Activated CD4-positive, CD25-positive, alpha-beta regulatory T cell treated with anti-CD3 and anti-CD28 coated beads, Interleukin-2, amount 50 U/mL, for 72 hours (primary cell): Measurements from ENCODE around the gene PTPRN2.
"Not testable (repeated sequence)": the region's sequence is repeated elsewhere in the genome, so short reads cannot be mapped to it uniquely, and the experiment has no call there.

Experiments
- DNase-seq: peaks from one replicate; pipeline ENCODE4 v3.0.0; 2021

PTPRN2 gene

DNA sequence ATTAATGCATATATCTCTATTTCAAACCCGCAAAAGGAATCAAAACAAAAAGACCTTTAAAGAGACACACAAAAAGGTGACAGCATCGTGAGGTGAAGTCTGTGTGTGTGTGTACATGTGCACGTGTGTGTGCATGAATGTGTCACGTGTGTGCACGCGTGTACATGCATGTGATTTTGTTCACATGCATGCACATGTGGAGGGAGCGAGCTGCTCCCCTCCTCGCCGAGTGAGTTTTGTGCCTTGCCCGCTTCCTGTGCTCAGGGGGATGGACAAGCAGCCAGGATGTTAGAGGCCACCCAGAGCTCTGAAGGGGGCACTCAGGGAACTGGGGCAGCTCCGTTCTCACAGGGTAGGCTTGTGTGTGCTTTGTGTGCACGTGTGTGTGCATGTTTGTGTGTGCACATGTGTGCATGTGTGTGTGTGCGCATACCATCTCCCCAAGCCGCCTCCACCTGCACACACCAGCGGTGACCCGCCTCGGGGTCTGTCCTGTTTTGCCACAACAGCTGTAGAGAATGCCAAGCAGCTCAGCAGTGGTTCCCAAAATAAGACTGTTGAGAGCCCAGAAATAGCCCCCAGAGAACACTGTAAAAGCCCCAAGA, 191.2 kb downstream of the PTPRN2 start:
- DNase-seq: no peak

DNA sequence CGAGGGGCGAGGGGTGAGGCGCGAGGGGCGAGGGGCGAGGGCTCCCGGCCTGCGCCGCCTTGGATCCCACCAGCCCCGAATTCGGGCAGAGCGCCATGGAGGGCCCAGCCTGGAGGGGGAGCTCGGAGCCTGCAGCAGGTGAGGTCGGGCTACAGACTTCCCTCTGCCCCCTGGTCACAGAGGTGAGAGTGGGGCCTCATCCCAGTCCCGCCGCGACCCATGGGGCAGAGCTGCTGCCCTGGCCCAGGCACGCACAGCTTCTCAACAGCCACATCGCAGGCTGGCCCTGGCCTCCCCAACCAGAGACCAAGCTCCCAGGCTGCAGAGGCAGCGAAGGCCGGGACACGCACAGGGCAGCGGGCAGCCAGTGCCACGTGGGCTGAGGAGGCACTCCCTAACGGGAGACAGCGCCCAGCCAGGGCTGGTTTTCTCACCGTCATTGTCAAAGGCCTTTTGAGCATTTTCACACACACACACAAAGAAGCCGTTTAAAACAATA, 191.8 kb downstream of the PTPRN2 start:
- DNase-seq: no peak

DNA sequence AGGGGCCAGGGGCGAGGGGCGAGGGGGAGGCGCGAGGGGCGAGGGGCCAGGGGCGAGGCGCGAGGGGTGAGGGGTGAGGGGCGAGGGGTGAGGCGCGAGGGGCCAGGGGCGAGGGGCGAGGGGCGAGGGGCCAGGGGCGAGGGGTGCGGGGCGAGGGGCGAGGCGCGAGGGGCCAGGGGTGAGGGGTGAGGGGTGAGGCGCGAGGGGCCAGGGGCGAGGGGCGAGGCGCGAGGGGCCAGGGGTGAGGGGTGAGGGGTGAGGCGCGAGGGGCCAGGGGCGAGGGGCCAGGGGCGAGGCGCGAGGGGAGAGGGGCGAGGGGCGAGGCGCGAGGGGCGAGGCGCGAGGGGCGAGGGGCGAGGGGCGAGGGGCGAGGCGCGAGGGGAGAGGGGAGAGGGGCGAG, 192.3 kb downstream of the PTPRN2 start:
- no peak for DNase-seq

DNA sequence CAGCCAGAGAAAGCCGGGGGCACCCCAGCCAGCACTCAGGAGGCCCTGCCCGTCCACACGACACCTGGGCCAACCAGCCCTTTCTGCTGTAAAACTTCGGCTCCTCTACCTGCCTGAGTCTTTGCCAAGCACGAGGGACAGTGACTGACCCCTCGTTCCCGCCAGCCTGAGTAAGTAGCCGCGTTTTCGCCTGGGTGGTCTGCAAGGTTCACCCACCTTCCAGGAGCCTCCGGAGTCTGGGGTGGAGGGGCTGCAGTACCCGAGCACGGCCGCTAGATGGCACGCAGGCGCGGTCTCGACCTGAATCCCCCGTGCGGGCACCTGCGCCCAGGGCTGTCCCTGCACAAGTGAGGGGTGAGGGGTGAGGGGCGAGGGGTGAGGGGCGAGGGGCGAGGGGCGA, 192.7 kb downstream of the PTPRN2 start:
- DNase-seq: peak; percentile 54

DNA sequence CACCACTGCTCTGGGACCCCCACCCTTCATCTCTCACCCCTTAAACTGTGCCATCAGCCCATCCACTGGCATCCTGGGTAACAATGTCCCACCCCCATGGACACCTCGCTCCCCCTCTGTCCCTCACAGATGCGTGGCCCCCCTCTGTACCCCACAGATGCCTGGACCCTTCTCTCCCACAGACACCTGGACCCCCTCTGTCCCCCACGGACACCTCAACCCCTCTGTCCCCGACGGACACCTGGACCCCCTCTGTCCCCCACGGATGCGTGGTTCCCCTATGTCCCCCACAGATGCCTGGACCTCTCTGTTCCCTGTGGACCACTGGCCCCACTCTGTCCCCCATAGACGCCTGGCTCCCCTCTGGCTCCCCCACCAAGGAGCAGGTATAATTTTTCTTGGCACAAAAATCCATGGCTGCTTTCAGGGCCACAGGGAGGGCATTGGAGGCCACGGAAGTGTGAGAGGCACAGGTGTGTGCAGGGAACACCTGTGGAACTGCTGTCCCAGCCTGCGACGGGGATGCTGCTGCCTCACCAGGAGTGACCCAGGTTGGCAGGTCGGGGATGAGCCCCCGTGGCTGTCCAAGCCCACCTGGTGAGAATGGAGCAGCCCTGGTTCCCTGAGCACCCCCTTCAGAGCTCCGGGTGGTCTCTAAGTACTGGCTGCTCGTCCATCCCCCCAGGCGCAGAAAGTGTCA, 193.5 kb downstream of the PTPRN2 start:
- no peak for DNase-seq

DNA sequence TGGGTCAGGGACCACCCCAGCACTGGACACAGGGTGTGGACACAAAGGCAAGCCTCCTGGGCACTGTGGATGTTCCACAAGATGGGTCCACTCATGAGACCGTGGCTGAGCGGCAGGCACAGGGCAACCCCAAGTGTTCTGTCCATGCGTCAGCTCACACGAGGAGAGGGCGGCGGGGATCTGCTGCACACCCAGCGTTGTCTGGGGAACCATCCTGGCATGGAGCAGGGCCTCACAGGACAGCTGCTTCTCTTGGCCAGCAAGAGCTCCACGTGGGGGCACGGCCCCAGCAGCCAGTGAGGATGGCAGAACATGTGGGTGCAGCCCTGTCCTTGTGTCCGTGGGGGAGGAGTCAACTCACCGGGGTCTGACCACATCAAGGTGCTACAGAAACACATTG, 195.4 kb downstream of the PTPRN2 start:
- no peak for DNase-seq

DNA sequence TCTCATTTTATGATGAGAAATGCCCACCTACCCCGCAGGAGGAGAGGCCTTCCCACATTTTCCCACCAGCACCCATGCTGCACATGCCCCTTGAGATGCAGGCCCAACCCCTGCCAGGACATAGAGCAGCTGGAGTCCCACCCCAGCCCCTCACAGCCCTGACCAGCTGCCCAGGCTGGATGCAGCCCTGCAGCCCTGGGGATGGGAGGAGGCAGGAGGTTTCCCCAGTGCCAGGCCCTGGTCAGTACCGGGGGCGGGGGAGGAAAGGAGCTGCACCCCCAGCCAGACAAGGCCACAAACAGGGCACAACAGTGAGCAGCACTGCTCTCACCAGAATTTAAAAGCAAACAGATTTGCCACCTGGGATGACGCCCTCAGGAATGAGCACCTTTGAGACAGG, 196.1 kb downstream of the PTPRN2 start:
- DNase-seq: no peak

DNA sequence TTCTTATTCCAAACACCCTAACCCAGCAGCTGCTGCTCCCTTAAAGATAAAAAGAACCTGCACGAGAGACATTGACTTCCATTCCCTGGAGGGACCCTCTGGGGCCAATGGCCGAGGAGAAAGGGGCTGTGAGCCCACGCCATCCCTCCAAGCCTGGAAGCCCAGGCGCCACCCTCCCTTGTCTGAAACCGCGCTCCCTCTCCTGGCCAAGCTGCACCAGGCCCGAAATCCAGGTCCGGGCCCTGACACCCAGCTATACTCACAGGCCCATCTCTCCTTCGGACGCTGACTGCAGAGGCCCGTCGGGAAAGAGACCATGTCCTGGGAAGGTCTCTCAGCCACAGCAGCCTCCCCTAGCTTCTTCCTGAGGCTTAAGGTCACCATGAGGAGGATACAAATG, 196.5 kb downstream of the PTPRN2 start:
- no peak for DNase-seq

DNA sequence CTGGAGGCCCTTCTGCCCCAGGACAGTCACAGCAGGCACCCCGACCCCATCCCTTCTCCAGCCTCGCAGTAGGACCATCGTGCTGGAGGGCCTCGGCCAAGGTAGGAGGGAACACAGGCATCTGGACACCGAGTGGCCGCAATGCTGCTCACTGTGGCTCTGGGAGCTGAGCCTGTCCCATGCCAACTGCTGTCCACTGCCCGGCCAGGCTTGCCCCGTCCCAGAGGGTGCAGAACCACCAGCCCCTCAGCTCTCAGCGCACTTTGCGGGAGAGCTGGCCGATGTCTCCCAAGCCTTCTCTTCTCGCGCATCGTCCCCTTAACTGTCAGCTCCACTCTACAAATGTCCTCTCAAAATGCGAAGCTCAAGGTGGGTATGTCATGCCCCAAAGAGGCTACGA, 197.2 kb downstream of the PTPRN2 start:
- no peak for DNase-seq

DNA sequence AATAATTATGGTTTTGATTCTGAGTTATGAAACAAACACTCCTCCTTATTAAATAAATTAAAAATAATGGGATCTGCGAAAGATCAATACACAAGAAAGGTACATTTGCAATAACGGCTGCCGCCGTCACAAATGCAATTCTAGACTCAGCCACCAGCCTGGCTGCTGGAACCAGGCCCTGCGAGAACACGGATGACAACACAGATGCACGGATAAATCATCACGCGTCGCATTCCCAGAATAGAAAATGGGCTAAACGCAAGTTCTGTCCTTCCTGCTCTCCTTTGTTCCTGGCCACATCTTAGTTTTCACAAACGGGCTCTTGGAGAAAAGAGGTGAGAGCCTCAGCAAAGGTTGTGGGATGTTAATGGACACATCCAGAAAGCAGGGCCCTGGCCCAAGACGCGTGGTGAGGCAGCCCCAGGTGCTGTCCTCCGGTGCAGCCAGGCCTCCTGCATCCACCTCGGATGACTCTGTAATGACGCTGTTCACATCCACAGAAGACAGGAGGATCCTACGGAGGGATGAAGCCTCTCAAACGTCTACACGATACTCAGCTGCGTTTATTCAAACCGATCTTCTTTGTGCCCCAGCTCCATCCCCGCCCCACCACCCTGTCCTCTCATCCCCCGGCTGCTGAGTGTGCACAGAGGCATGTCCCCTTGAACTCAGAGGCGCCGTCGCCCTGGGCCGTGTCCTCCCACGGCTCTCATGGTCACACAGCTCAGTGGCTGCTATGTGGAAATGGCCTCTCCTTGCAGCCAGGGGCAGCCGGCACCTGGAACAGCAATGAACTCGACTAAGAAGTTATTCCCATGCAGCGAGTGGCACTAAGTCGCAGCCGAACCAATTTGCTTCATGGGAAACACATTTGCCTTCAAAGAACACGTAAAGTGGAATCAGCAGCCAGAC, 197.9 kb downstream of the PTPRN2 start:
- DNase-seq: no peak

DNA sequence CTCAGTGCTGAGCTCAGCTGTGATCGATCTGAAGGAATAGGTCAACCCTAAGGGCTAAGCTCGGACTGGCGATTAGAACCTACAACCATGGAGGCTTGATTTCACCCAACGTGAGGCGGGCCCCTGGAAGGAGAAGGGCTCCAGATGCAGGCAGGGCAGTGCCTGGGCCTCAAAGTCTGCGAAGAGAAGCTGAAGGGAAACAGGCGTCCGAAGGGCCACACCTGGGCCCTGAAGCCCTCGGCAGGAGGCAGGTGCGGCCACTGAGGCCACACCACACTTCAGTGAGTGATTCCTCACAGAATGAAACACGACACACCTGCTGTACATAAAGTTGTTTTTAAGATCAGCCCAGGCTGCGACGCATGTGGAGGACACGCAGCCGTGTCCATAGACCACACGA, 198.7 kb downstream of the PTPRN2 start:
- DNase-seq: no peak

DNA sequence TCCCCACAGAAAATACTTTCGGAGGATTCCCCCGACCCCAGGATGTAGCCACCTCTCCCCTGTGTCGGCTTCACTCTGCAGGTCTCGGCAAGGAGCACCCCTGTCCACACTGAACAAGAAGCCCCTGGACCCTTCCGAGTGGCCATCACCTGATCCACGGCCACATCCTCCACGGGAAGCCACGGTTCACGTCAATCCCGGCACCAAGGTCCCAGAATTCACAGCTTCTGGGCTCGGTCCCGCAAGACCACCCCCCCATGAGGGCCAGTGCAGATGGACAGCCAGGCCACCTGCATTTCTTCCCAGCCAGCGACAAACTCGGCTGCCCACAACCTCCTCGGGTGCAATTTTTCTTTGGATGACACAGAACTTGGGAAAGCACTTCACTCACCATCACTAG, 199.6 kb downstream of the PTPRN2 start:
- no peak for DNase-seq

DNA sequence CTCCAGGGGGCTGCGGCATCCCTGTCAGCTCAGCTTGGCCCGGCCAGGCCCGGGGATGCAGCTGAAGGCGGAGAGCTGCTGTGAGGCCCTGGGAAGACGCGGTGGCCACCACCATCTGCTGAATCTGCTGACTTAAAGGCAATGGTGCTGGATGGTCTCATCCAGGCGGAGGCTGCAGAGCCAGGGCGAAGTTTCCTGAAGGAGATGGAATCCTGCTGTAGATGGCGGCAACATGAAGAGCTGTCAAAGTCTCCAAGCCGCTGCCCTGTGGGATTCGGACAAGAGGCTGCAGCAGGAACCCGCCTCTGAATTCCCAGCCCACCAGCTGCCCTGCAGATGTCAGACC, 200.1 kb downstream of the PTPRN2 start:
- no peak for DNase-seq

DNA sequence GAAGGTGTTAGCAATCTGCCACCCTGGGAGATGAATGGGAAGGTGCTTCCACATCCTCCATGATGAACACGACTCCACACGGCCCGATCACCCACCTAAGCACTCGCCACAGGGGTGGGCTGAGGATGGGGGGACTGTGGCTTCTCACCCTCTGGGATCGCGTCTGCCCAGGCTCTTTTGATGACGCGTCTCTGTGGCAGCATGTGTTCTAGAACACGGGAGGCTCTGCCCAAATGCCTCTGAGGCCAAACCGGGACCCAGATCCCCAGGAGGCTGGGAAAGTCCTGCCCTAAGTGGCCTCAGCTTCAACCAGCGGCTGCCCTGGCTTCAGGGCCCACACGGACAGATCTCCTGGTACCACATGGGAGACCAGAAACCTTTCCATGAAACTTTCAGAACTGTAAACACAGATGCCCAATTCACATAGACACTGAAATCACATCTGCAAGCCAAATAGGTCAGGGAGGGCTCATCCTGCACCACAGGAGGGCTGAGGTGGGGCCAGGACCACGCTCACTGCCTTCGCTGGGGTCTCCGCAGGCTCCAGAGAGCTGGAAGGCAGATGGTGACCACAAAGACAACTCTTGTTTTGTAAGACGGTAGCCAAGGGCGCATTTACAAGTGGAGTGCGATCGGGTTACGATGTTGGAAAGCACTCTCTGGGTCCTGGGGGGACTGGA, 200.6 kb downstream of the PTPRN2 start:
- no peak for DNase-seq

DNA sequence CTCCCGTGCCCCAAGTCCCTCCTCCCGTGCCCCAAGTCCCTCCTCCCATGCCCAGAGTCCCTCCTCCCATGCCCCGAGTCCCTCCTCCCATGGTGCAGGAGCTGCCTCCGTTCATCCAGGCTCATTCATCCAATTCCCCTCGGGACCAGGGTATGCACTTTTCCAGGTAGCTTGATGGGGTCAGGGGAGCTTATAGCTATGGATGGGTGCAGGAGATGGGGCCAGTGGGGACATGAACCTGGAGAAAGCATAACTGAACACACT, 201.3 kb downstream of the PTPRN2 start:
- DNase-seq: no peak

DNA sequence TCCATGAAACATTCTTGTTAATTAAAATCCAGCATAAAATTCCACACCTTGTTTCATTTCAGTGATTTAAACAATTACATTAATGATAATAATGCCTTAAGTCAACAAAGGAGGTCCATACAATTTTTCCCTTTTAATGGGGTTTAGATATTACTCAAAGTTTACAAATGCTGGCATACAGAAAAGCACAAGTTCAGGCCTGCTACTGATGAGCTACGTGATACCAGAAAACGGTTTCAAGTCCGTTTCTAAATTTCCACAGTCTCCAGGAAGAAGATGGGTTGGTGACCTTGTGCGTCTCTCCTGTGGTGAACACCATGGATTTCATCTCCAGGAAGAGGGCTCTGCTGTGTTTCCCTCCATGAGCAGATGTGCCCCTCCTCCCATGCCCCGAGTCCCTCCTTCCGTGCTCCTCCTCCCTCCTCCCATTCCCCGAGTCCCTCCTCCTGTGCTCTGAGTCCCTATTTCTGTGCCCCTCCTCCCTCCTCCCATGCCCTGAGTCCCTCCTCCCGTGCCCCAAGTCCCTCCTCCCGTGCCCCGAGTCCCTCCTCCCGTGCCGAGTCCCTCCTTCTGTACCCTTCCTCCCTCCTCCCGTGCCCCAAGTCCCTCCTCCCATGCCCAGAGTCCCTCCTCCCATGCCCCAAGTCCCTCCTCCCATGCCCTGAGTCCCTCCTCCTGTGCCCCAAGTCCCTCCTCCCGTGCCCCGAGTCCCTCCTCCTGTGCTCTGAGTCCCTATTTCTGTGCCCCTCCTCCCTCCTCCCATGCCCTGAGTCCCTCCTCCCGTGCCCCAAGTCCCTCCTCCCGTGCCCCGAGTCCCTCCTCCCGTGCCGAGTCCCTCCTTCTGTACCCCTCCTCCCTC, 201.9 kb downstream of the PTPRN2 start:
- not testable (repeated sequence) for DNase-seq

DNA sequence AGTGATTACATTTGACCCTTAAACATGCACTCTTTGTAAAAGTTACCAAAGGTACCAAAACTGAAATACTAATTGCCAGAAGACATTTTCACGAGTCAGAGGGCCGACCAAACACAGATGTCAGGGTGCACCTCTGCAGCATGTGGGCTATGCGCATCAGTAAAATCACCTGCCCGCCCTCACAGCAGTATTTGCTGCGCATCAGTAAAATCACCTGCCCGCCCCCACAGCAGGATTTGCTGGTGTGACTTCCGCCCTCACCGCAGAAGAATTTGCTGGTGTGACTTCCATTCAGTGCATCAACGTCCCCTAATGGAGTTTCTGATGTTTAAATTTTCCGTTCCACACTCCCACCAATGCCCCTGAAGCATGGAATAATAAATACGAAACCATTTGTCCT, 202.9 kb downstream of the PTPRN2 start:
- DNase-seq: no peak

DNA sequence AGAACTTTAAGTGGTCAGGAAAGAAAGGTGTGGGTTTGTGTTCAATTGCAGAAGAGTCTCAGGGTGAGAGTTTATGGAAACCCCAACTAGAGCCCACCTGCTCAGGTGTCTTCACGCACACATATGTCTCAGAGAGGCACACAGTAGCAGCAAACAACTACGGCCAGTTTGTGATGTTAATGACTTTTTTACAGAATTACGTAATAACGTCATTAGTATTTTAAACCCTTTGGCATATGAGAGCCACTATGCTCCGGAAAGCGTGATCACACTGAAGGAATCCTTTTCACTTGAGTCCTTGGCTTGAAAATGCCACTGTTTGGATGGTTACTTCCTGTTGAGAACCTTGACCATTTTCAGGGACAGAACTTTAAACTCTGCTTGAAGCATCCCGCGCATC, 204.0 kb downstream of the PTPRN2 start:
- no peak for DNase-seq

DNA sequence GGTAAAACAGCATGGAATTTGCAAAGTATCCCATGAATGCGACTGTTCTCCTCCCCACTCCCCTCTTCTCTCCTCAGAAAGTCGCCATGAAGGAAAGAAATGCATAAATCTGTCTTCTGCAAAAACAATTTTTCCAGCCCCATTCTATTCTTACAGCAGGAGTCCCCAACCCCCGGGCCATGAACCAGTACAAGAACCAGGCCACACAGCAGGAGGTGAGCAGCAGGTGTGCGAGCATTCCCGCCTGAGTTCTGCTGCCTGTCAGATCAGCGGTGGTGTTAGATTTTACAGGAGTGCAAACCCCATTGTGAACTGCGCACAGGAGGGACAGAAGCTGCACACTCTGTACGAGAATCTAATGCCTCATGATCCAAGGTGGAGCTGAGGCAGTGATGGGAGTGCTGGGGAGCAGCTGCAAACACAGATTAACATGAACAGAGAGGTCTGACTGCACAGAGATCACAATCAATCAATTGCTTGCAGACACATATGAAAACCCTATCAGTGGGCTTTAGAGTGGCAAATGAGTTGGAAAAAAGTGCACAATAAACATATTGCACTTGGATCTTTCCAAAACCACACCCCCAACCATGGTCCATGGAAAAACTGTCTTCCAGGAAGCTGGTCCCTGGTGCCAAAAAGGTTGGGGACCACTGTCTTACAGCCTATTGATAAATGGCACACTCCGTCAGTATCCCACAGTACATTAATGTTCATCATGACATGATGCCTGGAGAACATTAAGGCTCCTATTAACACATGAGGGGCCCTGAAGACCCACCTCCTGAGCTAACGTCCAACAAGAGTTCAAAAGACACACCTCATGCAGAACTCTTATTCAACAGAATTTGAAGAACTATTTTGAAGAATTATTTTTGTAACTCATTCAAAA, 205.0 kb downstream of the PTPRN2 start:
- no peak for DNase-seq

DNA sequence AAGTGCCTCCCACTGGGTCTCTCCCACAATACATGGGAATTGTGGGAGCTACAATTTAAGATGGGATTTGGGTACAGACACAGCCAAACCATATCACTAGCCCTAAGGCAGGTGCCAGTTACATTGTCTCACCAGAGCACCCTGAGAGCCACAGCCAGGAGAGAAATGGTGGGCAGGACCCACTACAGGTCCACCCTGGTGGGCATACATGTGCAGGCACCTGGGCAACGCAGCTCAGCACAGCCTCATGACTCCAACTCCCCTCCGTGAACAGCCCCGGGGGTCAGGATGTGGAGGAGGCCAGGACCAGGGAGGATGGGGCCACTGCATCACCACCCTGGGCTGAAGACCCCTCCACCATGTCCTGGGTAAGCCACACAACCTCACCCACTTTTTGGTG, 205.7 kb downstream of the PTPRN2 start:
- no peak for DNase-seq

DNA sequence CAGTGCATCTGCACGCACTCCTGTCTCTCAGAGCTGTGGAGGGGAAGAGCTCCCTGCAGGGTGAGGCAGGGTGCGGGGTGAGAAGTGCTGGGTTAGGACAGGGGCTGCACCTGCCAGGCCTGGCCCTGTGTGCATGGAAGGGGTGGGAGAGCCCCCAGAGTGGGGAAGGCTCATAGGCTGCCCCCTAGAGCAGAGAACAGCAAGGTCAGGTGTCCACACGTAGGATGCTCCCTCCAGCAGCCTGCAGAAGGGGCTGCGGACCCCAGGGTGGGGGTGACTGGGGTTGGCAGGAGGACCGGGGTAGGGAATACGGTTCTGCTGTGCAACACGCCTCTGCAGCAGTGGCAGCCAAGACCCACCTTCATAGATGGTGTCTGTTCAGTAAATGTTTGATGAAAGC, 208.6 kb downstream of the PTPRN2 start:
- DNase-seq: no peak
